Neural progenitor cell (in vitro differentiated cells): Measurements from ENCODE around the gene PREX1. TPM values are rescaled to one million over a fixed set of nuclear protein-coding genes. Genes with fewer than 3 reads are reported as not detected.

Experiments used
- DNase-seq: peaks from one replicate; pipeline ENCODE4 v3.0.0-alpha.2; 2016; ENCODE audit warnings: low spot score
- H2AFZ ChIP-seq: fragments of 200-600 bp; sonication (generic); replicated peaks from 2 replicates; pipeline ENCODE4 v1.6.1; 2016; ENCODE audit warnings: antibody characterized with exemption
- H3F3A ChIP-seq: fragments of 200-600 bp; sonication (generic); 2 replicates; pipeline ENCODE4 v1.6.1; 2016; ENCODE audit warnings: antibody characterized with exemption, low read depth
- H3K27ac ChIP-seq: fragments of 200-600 bp; sonication (generic); 2 replicates; pipeline ENCODE4 v1.5.1; 2016; ENCODE audit warnings: mild to moderate bottlenecking
- H3K27me3 ChIP-seq: fragments of 200-600 bp; sonication (generic); 2 replicates; pipeline ENCODE4 v1.6.1; 2016; ENCODE audit warnings: mild to moderate bottlenecking, moderate library complexity
- H3K36me3 ChIP-seq: fragments of 200-600 bp; sonication (generic); 2 replicates; pipeline ENCODE4 v1.5.1; 2016
- H3K4me1 ChIP-seq: fragments of 200-600 bp; sonication (generic); 2 replicates; pipeline ENCODE4 v1.6.1; 2016; ENCODE audit warnings: mixed run types
- H3K4me2 ChIP-seq: fragments of 200-600 bp; sonication (generic); 2 replicates; pipeline ENCODE4 v1.6.1; 2016
- H3K4me3 ChIP-seq: fragments of 200-600 bp; sonication (generic); 2 replicates; pipeline ENCODE4 v1.5.1; 2016
- H3K79me2 ChIP-seq: fragments of 200-600 bp; sonication (generic); 2 replicates; pipeline ENCODE4 v1.6.1; 2016; ENCODE audit warnings: low read depth
- H3K9ac ChIP-seq: fragments of 200-600 bp; sonication (generic); 2 replicates; pipeline ENCODE4 v1.6.1; 2016
- H3K9me3 ChIP-seq: fragments of 200-600 bp; sonication (generic); 2 replicates; pipeline ENCODE4 v1.5.1; 2016; ENCODE audit warnings: low read depth
- H4K20me1 ChIP-seq: fragments of 200-600 bp; sonication (generic); 2 replicates; pipeline ENCODE4 v1.6.1; 2016; ENCODE audit warnings: low read depth
- H3K27ac Mint-ChIP-seq: 3 replicates; pipeline ENCODE4 v1.8.0; 2021; ENCODE audit warnings: mixed read lengths
- H3K27me3 Mint-ChIP-seq: 2 replicates; pipeline ENCODE4 v1.8.0; 2022; ENCODE audit warnings: low read depth, mild to moderate bottlenecking, inconsistent platforms, moderate library complexity, mixed read lengths; ENCODE audit not compliant: insufficient read depth
- H3K36me3 Mint-ChIP-seq: 3 replicates; pipeline ENCODE4 v1.8.0; 2021; ENCODE audit warnings: mixed read lengths
- H3K4me1 Mint-ChIP-seq: 3 replicates; pipeline ENCODE4 v1.8.0; 2021; ENCODE audit warnings: mixed read lengths
- H3K4me3 Mint-ChIP-seq: 3 replicates; pipeline ENCODE4 v1.8.0; 2021; ENCODE audit warnings: mild to moderate bottlenecking, moderate library complexity, mixed read lengths
- H3K9me3 Mint-ChIP-seq: 3 replicates; pipeline ENCODE4 v1.8.0; 2020; ENCODE audit warnings: mixed read lengths
- EZH2 ChIP-seq: fragments of 200-600 bp; sonication (generic); IDR thresholded peaks from 2 replicates; pipeline ENCODE4 v1.6.1; 2017; ENCODE audit warnings: antibody characterized with exemption, mild to moderate bottlenecking, moderate library complexity
- EZH2phosphoT487 ChIP-seq: fragments of 200-600 bp; sonication (generic); IDR thresholded peaks from 2 replicates; pipeline ENCODE4 v1.6.1; 2017; ENCODE audit warnings: antibody characterized with exemption
- total RNA-seq: library from RNA; depleted of rRNA; stranded (reverse); fragments of >200 nt; gene quantifications from 2 replicates; pipeline ENCODE4 v1.2.3, GENCODE V29; 2015; ENCODE audit warnings: low replicate concordance
- TF ChIP-seq, protein P1 (sequence below): fragments of 200-600 bp; sonication (generic); IDR thresholded peaks from 2 replicates; pipeline ENCODE4 v1.5.1; 2017; ENCODE audit warnings: antibody characterized with exemption, mild to moderate bottlenecking

Gene PREX1
- total RNA-seq, 1 donor from 2014 or later: 4.5 TPM

DNA sequence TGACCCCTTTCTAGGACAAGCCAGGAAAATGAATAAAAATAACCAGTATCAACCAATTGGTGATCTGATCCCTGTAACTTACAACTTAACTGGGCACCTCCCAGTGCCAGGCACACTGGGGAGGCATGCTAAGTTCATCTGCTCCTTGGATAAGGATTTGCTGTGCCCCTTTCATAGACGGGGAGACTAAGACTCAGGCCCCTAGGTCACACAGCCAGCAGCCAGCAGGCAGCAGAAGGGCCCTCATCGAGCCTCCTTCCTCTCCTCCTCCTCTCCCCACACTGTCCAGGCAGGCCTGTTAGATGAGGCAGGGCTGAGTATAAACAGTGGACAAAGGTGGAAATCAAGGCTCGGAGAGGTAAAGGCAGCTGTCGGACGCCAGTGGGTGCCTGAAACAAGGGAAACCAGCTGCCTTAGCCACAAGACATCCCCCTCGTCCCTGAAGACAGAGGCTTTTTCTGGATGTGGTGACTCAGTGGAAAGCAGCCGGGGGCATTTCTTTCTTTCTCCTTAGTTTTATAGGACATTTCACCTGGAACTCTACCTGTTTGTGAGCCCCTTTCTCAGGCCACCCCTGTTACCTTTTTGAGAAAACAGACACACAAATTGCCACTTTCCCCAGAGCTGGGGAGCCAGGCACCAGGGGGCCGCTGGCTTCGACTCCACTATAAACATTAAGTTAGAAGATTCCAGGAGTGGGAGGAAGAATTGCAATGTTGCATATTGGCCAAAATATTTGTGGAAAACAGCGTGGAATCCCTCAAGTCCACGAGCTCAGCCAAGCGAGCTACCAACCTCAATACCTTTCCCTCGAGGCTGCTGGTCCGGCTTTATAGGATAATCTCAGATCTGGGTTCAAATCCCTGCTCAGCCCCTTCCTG, 166.0 kb downstream of the PREX1 start:
- H4K20me1 ChIP-seq: no peaks in the 10 kb centered on the region
- no peak for TF ChIP-seq EZH2
- TF ChIP-seq EZH2phosphoT487: no peak
- TF ChIP-seq, protein P1, sequence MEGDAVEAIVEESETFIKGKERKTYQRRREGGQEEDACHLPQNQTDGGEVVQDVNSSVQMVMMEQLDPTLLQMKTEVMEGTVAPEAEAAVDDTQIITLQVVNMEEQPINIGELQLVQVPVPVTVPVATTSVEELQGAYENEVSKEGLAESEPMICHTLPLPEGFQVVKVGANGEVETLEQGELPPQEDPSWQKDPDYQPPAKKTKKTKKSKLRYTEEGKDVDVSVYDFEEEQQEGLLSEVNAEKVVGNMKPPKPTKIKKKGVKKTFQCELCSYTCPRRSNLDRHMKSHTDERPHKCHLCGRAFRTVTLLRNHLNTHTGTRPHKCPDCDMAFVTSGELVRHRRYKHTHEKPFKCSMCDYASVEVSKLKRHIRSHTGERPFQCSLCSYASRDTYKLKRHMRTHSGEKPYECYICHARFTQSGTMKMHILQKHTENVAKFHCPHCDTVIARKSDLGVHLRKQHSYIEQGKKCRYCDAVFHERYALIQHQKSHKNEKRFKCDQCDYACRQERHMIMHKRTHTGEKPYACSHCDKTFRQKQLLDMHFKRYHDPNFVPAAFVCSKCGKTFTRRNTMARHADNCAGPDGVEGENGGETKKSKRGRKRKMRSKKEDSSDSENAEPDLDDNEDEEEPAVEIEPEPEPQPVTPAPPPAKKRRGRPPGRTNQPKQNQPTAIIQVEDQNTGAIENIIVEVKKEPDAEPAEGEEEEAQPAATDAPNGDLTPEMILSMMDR: no peak
- H3K27ac ChIP-seq: no peak overlapping the region
- no peak for DNase-seq
- no peak overlapping the region for H3K4me2 ChIP-seq
- Mint-ChIP-seq H3K27me3 (no peaks in the 10 kb centered on the region), H3K4me1 (peaks cover 3% of the 10 kb centered on the region), H3K4me3 (no peak overlapping the region), H3K36me3 (peaks cover 39% of the 10 kb centered on the region), H3K27ac (no peak overlapping the region), H3K9me3 (peaks cover 7% of the 10 kb centered on the region)
- no peak overlapping the region for H3K4me3 ChIP-seq
- H3K79me2 ChIP-seq: no peaks in the 10 kb centered on the region
- H3K9me3 ChIP-seq: no peaks in the 10 kb centered on the region
- H3K9ac ChIP-seq: no peak overlapping the region
- H3K36me3 ChIP-seq: no peaks in the 10 kb centered on the region
- no peaks in the 10 kb centered on the region for H3K4me1 ChIP-seq
- no peak overlapping the region for H2AFZ ChIP-seq
- H3F3A ChIP-seq: no peaks in the 10 kb centered on the region
- H3K27me3 ChIP-seq: no peaks in the 10 kb centered on the region

DNA sequence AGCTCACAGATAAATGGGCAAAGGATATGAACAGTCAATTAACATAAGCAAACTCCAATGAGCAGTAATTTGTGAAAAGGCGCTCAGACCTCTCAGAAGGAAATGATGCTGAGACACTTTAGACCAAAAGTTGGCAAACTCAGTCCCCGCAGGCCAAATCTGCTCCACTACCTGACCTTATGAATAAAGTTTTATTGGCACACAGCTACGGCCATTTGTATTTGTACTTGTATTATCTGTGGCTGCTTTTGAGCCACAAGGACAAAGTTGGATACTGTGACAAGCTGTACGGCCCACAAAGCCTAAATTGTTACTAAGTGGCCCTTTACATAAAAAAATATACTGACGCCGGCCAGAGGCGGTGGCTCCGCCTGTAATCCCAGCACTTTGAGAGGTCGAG, 167.0 kb downstream of the PREX1 start:
- Mint-ChIP-seq H3K27me3 (peaks cover 6% of the 10 kb centered on the region), H3K36me3 (peaks cover 45% of the 10 kb centered on the region), H3K27ac (no peak overlapping the region), H3K4me1 (peaks cover 3% of the 10 kb centered on the region), H3K9me3 (peaks cover 6% of the 10 kb centered on the region), H3K4me3 (no peak overlapping the region)
- Histone ChIP-seq H3K4me3 (no peak overlapping the region), H3K9ac (no peak overlapping the region), H4K20me1 (no peaks in the 10 kb centered on the region), H3K9me3 (no peaks in the 10 kb centered on the region), H3F3A (no peaks in the 10 kb centered on the region), H3K4me1 (no peaks in the 10 kb centered on the region), H3K36me3 (no peaks in the 10 kb centered on the region), H2AFZ (no peak overlapping the region), H3K79me2 (no peaks in the 10 kb centered on the region), H3K27me3 (no peaks in the 10 kb centered on the region), H3K27ac (no peak overlapping the region), H3K4me2 (no peak overlapping the region)
- TF ChIP-seq, protein P1: no peak
- no peak for TF ChIP-seq EZH2
- no peak for TF ChIP-seq EZH2phosphoT487
- no peak for DNase-seq

DNA sequence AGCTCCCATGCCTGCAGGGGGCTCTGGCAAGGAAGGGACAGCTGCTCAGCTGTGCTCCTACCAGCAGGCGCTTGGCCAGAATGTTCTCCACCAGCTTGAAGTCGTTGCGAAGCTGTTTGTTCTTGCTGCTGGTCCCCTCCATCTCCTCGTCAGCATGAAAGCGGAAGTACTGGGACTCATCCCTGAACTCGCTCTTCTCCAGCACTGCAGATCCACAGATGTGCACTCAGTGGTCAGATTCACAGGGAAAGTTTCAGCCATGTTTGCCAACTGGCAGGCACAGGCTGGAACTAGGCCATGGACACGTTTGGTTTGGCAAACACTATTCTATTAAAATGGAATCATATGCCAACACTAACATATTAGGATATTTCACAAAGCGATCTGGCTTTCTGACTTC, 167.9 kb downstream of the PREX1 start:
- Mint-ChIP-seq H3K36me3 (peaks cover 40% of the 10 kb centered on the region), H3K4me1 (peaks cover 3% of the 10 kb centered on the region), H3K27me3 (peaks cover 7% of the 10 kb centered on the region), H3K9me3 (peaks cover 6% of the 10 kb centered on the region), H3K4me3 (no peak overlapping the region), H3K27ac (no peak overlapping the region)
- Histone ChIP-seq H3K27me3 (no peaks in the 10 kb centered on the region), H3K9ac (no peak overlapping the region), H3K9me3 (no peaks in the 10 kb centered on the region), H3K4me2 (no peak overlapping the region), H4K20me1 (no peaks in the 10 kb centered on the region), H3K27ac (no peak overlapping the region), H3K4me1 (no peaks in the 10 kb centered on the region), H3K79me2 (no peaks in the 10 kb centered on the region), H3K4me3 (no peak overlapping the region), H3K36me3 (no peaks in the 10 kb centered on the region), H2AFZ (no peak overlapping the region), H3F3A (no peaks in the 10 kb centered on the region)
- DNase-seq: no peak
- TF ChIP-seq, protein P1: no peak
- TF ChIP-seq EZH2phosphoT487 (no peak), EZH2 (no peak)
